Natural killer cell treated with Interleukin-12 subunit alpha and Interleukin-12 subunit beta and Interleukin-15 and Interleukin-18, amount 100 ng/mL, for 72 hours (primary cell): Measurements from ENCODE around the gene PGAM2. TPM values are rescaled to one million over a fixed set of nuclear protein-coding genes. Genes with fewer than 3 reads are reported as not detected.
"Not testable (repeated sequence)": the region's sequence is repeated elsewhere in the genome, so short reads cannot be mapped to it uniquely, and the experiment has no call there.

Experiments
- ATAC-seq, 2 donors: fragments of 150-1000 bp; cut with Tn5 transposase in 1 of 2; sonication (Bioruptor Pico), chemical (Tn5 transposase) in 1 of 2; 2 replicates each; pipeline ENCODE4 v1.10.0; 2021
- DNase-seq: peaks from one replicate; pipeline ENCODE4 v3.0.0; 2022; ENCODE audit warnings: low spot score
- H3K27ac Mint-ChIP-seq, 2 donors: 1 replicate in 1 of 2; 2 replicates in 1 of 2; pipeline ENCODE4 v1.8.0; 2022; ENCODE audit warnings: mixed read lengths in 2 of 2, mild to moderate bottlenecking in 1 of 2, moderate library complexity in 1 of 2
- H3K27me3 Mint-ChIP-seq, 2 donors: 1 replicate in 1 of 2; 2 replicates in 1 of 2; pipeline ENCODE4 v1.8.0; 2022; ENCODE audit warnings: mixed read lengths in 2 of 2
- H3K36me3 Mint-ChIP-seq: one replicate; pipeline ENCODE4 v1.8.0; 2022; ENCODE audit warnings: mixed read lengths
- H3K4me1 Mint-ChIP-seq, 2 donors: 1 replicate in 1 of 2; 2 replicates in 1 of 2; pipeline ENCODE4 v1.8.0; 2022; ENCODE audit warnings: low read depth in 2 of 2, mixed read lengths in 2 of 2, mild to moderate bottlenecking in 1 of 2
- H3K4me3 Mint-ChIP-seq: one replicate; pipeline ENCODE4 v1.8.0; 2022; ENCODE audit warnings: mixed read lengths
- H3K9me3 Mint-ChIP-seq: 2 replicates; pipeline ENCODE4 v1.8.0; 2022; ENCODE audit warnings: mixed read lengths
- total RNA-seq, 2 donors: library from RNA; stranded (reverse); gene quantifications; one replicate each; pipeline ENCODE4 v1.2.3, GENCODE V29; 2022

PGAM2 gene
- total RNA-seq, 2 donors from 2014 or later: not detected

DNA sequence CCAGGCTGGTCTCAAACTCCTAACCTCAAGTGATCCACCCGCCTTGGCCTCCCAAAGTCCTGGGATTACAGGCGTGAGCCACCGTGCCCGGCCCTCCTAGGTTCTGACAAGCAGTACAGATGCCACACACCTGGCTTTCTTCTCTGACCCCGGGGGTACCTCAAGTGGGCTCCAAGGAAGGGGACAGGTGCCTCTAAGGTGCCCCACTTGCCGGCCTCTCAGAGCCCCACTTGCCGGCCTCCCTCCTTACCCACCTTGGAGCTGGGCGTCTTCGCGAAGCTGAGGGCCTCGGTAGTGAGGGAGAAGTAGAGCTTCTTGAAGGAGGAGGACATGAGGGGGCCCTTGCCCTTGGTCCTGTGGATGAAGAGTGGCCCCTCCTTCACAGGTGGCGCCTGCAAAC is 26.8 kb downstream of the PGAM2 start:
- H3K36me3 Mint-ChIP-seq, H3K27me3 Mint-ChIP-seq, H3K9me3 Mint-ChIP-seq, DNase-seq, H3K4me1 Mint-ChIP-seq, ATAC-seq, H3K4me3 Mint-ChIP-seq, H3K27ac Mint-ChIP-seq: not testable (repeated sequence)

DNA sequence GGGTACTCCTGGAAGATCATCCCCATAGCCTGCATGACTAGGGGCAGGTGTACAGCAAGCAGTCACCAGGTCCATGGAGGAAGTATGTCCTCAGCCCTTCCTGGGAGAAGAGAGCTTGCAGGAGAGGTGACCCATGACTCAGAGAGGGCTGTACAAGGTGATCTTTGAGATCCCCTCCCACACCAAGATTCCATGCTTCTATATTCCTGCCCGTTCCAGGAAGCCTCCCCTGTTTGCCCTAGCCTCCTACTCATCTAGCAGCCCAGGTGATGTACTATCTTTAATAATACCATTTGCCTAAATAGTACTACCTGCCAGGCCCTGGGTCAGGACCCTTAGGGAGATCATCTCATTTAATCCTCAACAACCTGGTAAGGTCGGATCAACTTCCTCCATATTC is 27.4 kb downstream of the PGAM2 start:
- ATAC-seq, H3K4me3 Mint-ChIP-seq, H3K27me3 Mint-ChIP-seq, H3K36me3 Mint-ChIP-seq, H3K27ac Mint-ChIP-seq, DNase-seq, H3K4me1 Mint-ChIP-seq, H3K9me3 Mint-ChIP-seq: not testable (repeated sequence)

DNA sequence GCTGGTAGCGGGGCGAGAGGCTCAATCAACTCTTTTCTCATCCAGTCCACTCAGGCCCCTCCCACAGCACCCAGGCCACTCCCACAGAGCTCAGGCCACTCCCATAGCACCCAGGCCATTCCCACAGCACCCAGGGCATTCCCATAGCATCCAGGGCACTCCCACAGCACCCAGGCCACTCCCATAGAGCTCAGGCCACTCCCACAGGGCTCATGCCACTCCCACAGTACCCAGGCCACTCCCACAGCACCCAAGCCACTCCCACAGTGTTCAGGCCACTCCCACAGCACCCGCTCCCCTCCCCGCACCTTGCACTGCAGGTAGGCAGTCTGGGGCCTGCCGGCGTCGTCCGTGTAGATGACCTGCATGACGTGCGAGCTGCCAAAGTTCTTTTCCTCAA is 29.0 kb downstream of the PGAM2 start:
- H3K4me3 Mint-ChIP-seq, H3K36me3 Mint-ChIP-seq, H3K27ac Mint-ChIP-seq, DNase-seq, H3K4me1 Mint-ChIP-seq, H3K27me3 Mint-ChIP-seq, H3K9me3 Mint-ChIP-seq: not testable (repeated sequence)
- peak; percentile 39 to 54 for ATAC-seq

DNA sequence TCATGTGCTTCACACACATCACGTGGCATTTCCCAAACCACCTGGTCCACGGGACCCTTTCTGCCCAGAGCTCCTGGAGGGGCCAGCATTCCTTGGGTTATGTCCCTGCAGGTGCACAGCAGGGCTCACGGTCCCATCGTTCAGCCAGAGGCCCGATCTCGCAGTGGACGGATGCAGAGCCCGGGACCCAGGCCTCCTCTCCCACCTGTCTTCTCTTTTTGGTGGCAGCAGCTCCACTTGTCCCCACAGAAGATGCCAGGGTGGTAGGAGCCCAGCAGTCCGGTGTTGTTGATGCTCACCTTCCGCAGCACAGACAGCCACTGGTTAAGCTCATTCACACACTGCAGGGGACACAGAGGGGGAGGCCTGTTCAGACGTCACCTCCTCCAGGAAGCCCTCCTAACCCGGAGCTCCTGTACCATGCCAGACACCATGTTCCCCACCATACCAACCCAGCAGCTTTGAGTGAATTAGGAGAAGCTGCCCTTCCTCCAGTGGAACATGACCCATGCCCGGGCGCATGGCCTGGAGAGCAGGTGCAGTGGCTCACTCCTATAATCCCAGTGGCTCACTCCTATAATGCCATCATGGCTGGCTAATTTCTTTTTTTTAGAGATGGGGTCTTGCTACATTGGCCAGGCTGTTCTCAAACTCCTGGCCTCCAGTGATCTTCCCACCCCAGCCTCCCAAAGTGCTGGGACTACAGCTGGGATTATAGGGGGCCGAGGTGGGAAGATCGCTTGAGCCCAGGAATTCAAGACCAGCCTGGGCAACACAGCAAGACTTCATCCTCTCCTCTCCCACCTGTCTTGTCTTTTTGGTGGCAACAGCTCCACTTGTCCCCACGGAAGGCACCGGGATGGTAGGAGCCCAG is 31.2 kb downstream of the PGAM2 start:
- not testable (repeated sequence) for H3K4me3 Mint-ChIP-seq, ATAC-seq

DNA sequence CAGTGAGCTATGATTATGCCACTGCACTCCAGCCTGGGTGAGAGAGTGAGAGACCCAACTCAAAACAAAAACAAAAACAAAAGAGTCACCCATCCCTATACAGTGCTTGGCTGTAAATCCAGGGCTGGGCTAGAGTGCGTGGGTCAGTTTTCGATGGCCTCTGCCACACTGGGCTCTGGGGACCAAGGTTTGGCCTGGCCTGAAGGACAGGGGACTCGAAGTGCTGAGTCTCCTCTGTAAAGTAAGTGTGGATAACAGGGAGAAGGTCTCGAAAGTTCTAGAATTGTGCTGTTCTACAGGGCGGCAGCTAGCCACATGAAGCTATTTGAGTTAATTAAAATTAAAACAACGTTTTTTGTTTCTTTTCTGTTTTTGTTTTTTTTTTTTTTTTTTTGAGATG is 33.3 kb downstream of the PGAM2 start:
- H3K4me1 Mint-ChIP-seq, H3K36me3 Mint-ChIP-seq, H3K27me3 Mint-ChIP-seq, ATAC-seq, DNase-seq, H3K9me3 Mint-ChIP-seq, H3K27ac Mint-ChIP-seq, H3K4me3 Mint-ChIP-seq: not testable (repeated sequence)

More for the DNA sequence above, 31.2 kb downstream of the PGAM2 start:
- not testable (repeated sequence) for H3K9me3 Mint-ChIP-seq, DNase-seq, H3K27me3 Mint-ChIP-seq, H3K36me3 Mint-ChIP-seq, H3K4me1 Mint-ChIP-seq, H3K27ac Mint-ChIP-seq

- H3K9me3 Mint-ChIP-seq, H3K4me3 Mint-ChIP-seq, H3K36me3 Mint-ChIP-seq, ATAC-seq, H3K4me1 Mint-ChIP-seq, H3K27me3 Mint-ChIP-seq, DNase-seq, H3K27ac Mint-ChIP-seq: not testable (repeated sequence)
Observed at GRCh38 chr7:44031319-44031718, 34.0 kb downstream of the PGAM2 start.

DNA sequence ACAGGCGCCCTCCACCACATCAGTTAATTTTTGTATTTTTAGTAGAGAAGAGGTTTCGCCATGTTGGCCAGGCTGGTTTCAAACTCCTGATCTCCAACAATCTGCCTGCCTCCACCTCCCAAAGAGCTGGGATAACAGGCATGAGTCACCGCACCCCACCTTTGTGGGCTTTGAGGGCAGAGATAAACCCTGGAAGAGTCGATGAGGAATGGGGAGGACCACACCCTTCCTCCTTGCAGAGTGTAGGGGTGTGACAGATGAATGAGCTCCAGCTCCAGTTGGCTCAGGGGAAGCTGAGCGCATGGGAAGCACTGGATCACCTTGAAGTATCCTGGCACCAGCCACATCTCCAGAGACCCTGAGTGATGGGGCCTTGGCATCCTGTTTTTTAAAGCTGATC is 35.3 kb downstream of the PGAM2 start:
- ATAC-seq: not testable (repeated sequence)

GRCh38 chr7:44029433-44029832 is 35.9 kb downstream of the PGAM2 start:
- not testable (repeated sequence) for H3K27me3 Mint-ChIP-seq, H3K4me1 Mint-ChIP-seq, H3K27ac Mint-ChIP-seq, DNase-seq, H3K4me3 Mint-ChIP-seq, H3K36me3 Mint-ChIP-seq, H3K9me3 Mint-ChIP-seq
- ATAC-seq: peak in 1 of 2 donors; percentile 3

More for the DNA sequence above, 35.3 kb downstream of the PGAM2 start:
- not testable (repeated sequence) for DNase-seq, H3K4me1 Mint-ChIP-seq, H3K36me3 Mint-ChIP-seq, H3K9me3 Mint-ChIP-seq, H3K27me3 Mint-ChIP-seq, H3K4me3 Mint-ChIP-seq, H3K27ac Mint-ChIP-seq

- H3K27me3 Mint-ChIP-seq, H3K4me1 Mint-ChIP-seq, H3K9me3 Mint-ChIP-seq, DNase-seq, H3K4me3 Mint-ChIP-seq, H3K27ac Mint-ChIP-seq, ATAC-seq, H3K36me3 Mint-ChIP-seq: not testable (repeated sequence)
Observed at GRCh38 chr7:44022796-44023467, 42.4 kb downstream of the PGAM2 start.

- not testable (repeated sequence) for H3K36me3 Mint-ChIP-seq, DNase-seq, H3K4me3 Mint-ChIP-seq, H3K27ac Mint-ChIP-seq, H3K4me1 Mint-ChIP-seq, H3K27me3 Mint-ChIP-seq, ATAC-seq, H3K9me3 Mint-ChIP-seq
Observed at GRCh38 chr7:44022069-44022468, 43.3 kb downstream of the PGAM2 start.

DNA sequence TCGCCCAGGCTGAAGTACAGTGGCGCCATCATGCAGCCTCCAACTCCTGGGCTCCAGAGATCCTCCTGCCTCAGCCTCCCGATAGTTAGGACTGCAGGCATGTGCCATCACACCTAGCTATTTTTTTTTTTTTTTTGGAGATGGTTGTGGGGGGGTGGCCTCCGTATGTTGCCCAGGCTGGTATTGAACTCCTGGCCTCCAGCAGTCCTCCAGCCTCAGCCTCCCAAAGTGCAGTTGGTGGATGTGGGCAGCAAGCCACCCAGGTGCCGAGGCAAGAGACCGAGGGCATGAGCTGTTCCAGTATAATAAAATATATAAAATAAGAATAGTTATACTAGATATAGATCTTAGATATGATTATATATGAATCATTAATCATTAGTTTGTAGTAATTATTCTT is 45.5 kb downstream of the PGAM2 start:
- not testable (repeated sequence) for H3K4me3 Mint-ChIP-seq, DNase-seq, H3K9me3 Mint-ChIP-seq, H3K36me3 Mint-ChIP-seq, H3K27me3 Mint-ChIP-seq, H3K27ac Mint-ChIP-seq, H3K4me1 Mint-ChIP-seq, ATAC-seq

- peak overlapping the region; percentile 74 to 87 for H3K27ac Mint-ChIP-seq
- not testable (repeated sequence) for H3K9me3 Mint-ChIP-seq, H3K4me1 Mint-ChIP-seq, H3K27me3 Mint-ChIP-seq, H3K36me3 Mint-ChIP-seq
- H3K4me3 Mint-ChIP-seq: peak overlapping the region; percentile 87
- ATAC-seq (peak; percentile 98 to 99), DNase-seq (peak; percentile 99)
Observed at GRCh38 chr7:44018857-44019807, 46.2 kb downstream of the PGAM2 start.

GRCh38 chr7:44015090-44015489 is 50.3 kb downstream of the PGAM2 start:
- not testable (repeated sequence) for H3K4me3 Mint-ChIP-seq, H3K4me1 Mint-ChIP-seq, ATAC-seq, DNase-seq, H3K36me3 Mint-ChIP-seq, H3K9me3 Mint-ChIP-seq, H3K27ac Mint-ChIP-seq, H3K27me3 Mint-ChIP-seq
